Coronary artery (tissue), 2 donors: Measurements from ENCODE around the gene SUV39H1.
"Not testable (repeated sequence)": the region's sequence is repeated elsewhere in the genome, so short reads cannot be mapped to it uniquely, and the experiment has no call there.

Experiments
- DNase-seq: peaks from one replicate; pipeline ENCODE4 v3.0.0-alpha.2; 2017; ENCODE audit warnings: low spot score
- H3K27ac ChIP-seq, 2 donors: fragments of 200-600 bp; sonication (generic); one replicate each; pipeline ENCODE4 v1.5.1; 2016 to 2019
- H3K4me3 ChIP-seq: fragments of 200-600 bp; sonication (generic); 2 replicates; pipeline ENCODE4 v1.5.1; 2016; ENCODE audit warnings: mild to moderate bottlenecking, moderate library complexity
- TF ChIP-seq, protein P1 (sequence below): fragments of 200-600 bp; sonication (generic); IDR thresholded peaks from one replicate; pipeline ENCODE4 v1.5.1; 2019; ENCODE audit warnings: antibody characterized with exemption

SUV39H1 gene

DNA sequence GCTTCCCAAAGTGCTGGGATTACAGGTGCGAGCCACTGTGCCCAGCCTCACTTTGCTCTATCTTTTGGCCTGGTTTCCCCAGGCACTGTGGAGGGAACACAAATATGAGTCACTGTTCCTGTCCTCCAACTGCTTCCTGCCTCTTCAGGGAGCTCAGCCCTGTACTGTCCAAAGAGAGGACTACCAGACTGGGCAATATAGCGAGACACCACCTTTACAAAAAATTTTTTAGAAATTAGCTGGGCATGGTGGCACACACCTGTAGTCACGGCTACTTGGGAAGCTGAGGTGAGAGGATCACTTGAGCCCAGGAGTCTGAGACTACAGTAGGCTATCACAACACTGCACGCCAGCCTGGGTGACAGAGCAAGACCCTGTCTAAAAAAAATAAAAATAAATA, 29.9 kb upstream of the SUV39H1 start:
- TF ChIP-seq, protein P1, sequence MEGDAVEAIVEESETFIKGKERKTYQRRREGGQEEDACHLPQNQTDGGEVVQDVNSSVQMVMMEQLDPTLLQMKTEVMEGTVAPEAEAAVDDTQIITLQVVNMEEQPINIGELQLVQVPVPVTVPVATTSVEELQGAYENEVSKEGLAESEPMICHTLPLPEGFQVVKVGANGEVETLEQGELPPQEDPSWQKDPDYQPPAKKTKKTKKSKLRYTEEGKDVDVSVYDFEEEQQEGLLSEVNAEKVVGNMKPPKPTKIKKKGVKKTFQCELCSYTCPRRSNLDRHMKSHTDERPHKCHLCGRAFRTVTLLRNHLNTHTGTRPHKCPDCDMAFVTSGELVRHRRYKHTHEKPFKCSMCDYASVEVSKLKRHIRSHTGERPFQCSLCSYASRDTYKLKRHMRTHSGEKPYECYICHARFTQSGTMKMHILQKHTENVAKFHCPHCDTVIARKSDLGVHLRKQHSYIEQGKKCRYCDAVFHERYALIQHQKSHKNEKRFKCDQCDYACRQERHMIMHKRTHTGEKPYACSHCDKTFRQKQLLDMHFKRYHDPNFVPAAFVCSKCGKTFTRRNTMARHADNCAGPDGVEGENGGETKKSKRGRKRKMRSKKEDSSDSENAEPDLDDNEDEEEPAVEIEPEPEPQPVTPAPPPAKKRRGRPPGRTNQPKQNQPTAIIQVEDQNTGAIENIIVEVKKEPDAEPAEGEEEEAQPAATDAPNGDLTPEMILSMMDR = no peak
- H3K4me3 ChIP-seq = no peak overlapping the region
- no peak for DNase-seq
- H3K27ac ChIP-seq = no peak overlapping the region

DNA sequence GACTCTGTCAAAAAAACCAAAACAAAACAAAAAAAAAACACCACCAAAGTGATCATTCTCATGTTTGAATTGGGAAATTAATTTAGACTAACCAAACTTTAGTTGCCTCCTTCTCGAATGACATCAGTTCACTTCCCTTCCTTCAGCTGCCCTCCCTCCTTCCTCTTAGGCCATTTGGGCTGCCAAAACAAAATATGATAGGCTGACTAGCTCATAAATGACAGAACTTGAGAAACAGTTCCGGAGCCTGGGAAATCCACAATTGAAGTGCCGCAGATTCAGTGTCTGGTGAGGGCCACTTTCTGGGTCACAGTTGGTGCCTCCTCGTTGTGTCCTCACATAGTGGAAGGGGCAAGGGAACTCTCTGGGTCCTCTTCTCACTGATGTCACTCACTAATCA, 29.0 kb upstream of the SUV39H1 start:
- TF ChIP-seq, protein P1 = no peak
- Histone ChIP-seq H3K27ac (no peak overlapping the region), H3K4me3 (no peak overlapping the region)
- no peak for DNase-seq

DNA sequence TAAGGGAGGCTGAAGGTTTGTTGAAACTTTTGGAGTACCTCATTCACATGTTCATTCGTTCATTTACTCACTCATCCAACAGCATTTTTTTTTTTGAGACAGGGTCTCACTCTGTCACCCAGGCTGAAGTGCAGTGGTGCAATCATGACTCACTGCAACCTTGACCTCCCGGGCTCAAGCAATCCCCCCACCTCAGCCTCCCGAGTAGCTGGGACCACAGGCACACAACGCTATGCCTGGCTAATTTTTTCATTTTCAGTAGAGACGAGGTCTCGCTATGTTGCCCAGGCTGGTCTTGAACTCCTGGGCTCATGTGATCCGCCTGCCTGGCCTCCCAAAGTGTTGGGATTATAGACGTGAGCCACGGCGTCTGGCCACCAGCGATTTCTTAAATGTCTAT, 28.3 kb upstream of the SUV39H1 start:
- H3K27ac ChIP-seq, DNase-seq, H3K4me3 ChIP-seq: not testable (repeated sequence)

DNA sequence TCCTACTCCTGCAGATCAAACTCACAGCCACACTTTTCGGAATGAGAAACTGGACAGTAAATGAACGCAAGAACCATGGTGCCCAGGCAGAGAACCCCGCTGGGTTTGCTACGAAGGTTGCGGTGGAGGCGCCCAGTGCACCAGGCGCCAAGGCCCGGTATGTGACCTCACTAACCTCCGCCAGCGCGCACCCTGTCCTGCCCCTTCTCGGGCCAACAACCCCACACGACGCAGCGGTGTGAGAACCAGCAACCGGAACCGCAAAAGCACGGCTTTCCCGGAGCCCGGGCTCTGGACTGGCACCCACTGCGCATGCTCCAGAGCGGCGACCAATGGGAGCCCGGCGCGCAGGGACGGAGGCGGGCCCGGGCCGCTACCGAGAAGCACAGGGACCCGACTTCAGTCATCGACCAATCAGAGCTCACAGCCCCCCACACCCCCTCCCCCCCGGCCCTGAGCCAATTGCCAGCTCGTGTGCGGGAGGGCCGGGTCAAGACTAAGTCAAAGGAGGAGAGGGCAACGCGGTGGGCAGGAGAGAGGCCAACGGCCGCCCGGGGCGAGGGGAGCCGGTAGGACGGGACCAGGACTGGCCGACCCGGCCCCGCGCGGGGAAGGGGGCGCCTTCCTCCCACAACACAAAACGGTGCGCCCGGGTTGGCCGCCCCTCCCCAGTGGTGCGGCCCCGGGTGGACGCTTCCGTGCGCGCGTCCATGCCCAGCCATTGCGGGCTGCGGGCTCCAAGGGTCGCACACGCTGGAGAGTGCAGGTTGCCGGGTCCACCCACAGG, 20.2 kb upstream of the SUV39H1 start:
- peak overlapping the region; percentile 72 for H3K4me3 ChIP-seq
- TF ChIP-seq, protein P1 = no peak
- peak; percentile 91 for DNase-seq
- H3K27ac ChIP-seq = peak overlapping the region; percentile 59 to 82

DNA sequence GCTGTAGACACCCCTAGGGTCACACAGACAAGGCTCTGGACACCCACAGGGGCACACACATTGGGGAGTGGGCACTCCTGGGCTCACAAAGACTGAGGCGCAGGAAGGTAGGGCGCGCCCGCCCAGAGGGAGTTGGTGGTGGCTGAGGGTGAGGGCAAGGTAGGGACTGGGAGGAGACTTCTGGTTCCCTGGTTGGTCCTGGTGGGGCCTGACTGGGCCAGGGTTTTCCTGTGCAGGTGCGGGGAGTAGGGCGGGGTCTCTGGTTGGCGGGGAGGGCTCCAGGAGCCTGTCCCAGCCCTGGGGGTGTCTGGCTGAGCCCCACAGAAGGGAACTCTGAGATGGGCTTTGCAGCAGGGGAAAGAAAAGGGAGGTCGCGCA, 19.7 kb upstream of the SUV39H1 start:
- TF ChIP-seq, protein P1 = no peak
- no peak for DNase-seq
- Histone ChIP-seq H3K4me3 (peak overlapping the region; percentile 72), H3K27ac (peak overlapping the region in 1 of 2 donors; percentile 82)

DNA sequence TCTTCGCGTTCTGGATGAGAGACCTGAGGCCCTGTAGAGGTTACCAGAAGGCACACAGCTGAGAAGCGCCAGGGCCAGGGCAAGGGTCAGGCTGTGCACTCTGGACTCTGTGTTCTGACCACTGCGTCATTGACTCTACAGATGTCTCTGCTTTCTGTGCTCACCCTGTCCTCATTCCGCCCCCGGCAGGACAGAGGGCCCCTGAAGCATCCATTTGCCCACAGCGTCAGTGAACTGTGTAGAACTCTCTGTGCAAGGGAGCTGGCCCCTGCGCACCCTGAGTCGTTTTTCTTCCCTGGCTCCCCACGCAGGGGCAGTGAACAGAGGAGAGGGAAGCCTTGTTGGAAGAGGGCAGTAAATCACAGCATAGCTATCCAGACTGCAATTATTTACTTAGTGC, 19.0 kb upstream of the SUV39H1 start:
- DNase-seq = no peak
- TF ChIP-seq, protein P1 = no peak
- Histone ChIP-seq H3K27ac (no peak overlapping the region), H3K4me3 (peak overlapping the region; percentile 72)

DNA sequence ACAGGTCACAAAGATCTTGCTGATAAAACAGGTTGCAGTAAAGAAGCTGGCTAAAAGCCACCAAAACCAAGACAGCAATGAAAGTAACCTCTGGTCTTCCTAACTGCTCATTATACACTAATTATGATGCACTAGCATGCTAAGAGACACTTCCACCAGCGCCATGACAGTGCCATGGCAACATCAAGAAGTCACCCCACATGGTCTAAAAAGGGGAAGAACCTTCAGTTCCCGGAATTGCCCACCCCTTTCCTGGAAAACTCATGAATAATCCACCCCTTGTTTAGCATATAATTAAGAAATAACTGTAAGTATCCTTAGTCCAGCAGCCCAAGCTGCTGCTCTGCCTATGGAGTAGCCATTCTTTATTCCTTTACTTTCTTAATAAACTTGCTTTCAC, 16.1 kb upstream of the SUV39H1 start:
- not testable (repeated sequence) for H3K4me3 ChIP-seq, DNase-seq, H3K27ac ChIP-seq

DNA sequence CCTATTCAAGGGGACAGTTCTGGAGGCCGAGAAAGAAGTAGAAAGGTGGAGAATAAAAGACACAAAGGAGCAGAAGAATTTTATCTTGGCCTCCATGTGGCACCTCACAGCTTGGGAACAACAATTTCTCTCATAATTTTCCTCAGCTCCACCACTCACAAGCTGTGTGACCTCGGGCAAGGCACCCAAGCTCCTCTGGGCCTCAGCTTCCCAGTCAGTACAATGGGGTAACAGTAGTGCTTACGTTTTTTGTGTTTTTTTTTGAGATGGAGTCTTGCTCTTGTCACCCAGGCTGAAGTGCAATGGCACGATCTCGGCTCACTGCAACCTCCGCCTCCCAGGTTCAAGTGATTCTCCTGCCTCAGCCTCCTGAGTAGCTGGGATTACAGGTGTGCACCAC, 15.6 kb upstream of the SUV39H1 start:
- DNase-seq, H3K27ac ChIP-seq, H3K4me3 ChIP-seq: not testable (repeated sequence)
